A549 (cell line): ENCODE measurements around the gene POU4F2. TPM values are rescaled to one million over a fixed set of nuclear protein-coding genes. Genes with fewer than 3 reads are reported as not detected.

Experiments used
- ATAC-seq, 2 experiments: fragments of 200-7000 bp in 1 of 2; fragments of >200 bp in 1 of 2; cut with Nextera tagmentation in 1 of 2; cut with Tn5 transposase in 1 of 2; 3 replicates each; pipeline versions ENCODE4 v1.8.0 to v1.9.1; 2018 to 2020; ENCODE audit warnings: mild to moderate bottlenecking in 1 of 2, moderate library complexity in 1 of 2
- CTCF ChIA-PET: fragments of 300-600 bp; sonication (Branson Sonifier 250); formaldehyde crosslinking; extraction: SDS; loops from one replicate; lab custom pipeline; 2021; ENCODE audit warnings: antibody characterized with exemption, inconsistent platforms; lab: Yijun Ruan, JAX
- POLR2A ChIA-PET: fragments of 350-600 bp; formaldehyde crosslinking; extraction: SDS; loops from one replicate; lab custom pipeline; 2021; ENCODE audit warnings: antibody characterized with exemption, inconsistent platforms; lab: Yijun Ruan, JAX
- DNase-seq, 2 experiments: peaks; one replicate each; pipeline versions ENCODE4 v3.0.0 to v3.0.0-alpha.2; 2011 to 2016; ENCODE audit warnings: low read depth in 1 of 2, low spot score in 1 of 2
- FAIRE-seq: peaks from 2 replicates; lab custom pipeline; 2011; peaks lifted over from hg19 to GRCh38; lab: Jason Lieb, UNC
- H3K27ac ChIP-seq, 2 experiments: fragments of >200 bp; sonication (Bioruptor Twin); formaldehyde crosslinking; 3 replicates each; pipeline ENCODE4 v1.5.1; 2016 to 2017
- H3K4me1 ChIP-seq: fragments of >200 bp; sonication (Bioruptor Twin); formaldehyde crosslinking; 3 replicates; pipeline ENCODE4 v1.6.1; 2016
- H3K4me2 ChIP-seq: fragments of >200 bp; sonication (Bioruptor Twin); formaldehyde crosslinking; 3 replicates; pipeline ENCODE4 v1.6.1; 2016
- H3K4me3 ChIP-seq: fragments of >200 bp; sonication (Bioruptor Twin); formaldehyde crosslinking; 3 replicates; pipeline ENCODE4 v1.5.1; 2016
- H3K9me3 ChIP-seq: fragments of >200 bp; sonication (Bioruptor Twin); formaldehyde crosslinking; 3 replicates; pipeline ENCODE4 v1.6.1; 2016
- CEBPB ChIP-seq, 2 experiments: fragments of >200 bp in 1 of 2; sonication (Bioruptor Twin) in 1 of 2; formaldehyde crosslinking in 1 of 2; IDR thresholded peaks; 2 replicates each; pipeline ENCODE4 v1.6.1; 2012 to 2016
- EHF ChIP-seq: fragments of 250-450 bp; sonication (Bioruptor Pico); IDR thresholded peaks from 2 replicates; pipeline ENCODE4 v1.5.0; 2020; ENCODE audit warnings: mild to moderate bottlenecking
- FOSB ChIP-seq: fragments of 250-450 bp; sonication (Bioruptor Pico); IDR thresholded peaks from 2 replicates; pipeline ENCODE4 v1.5.0; 2020; ENCODE audit warnings: mild to moderate bottlenecking, moderate library complexity
- HDAC2 ChIP-seq: fragments of 200-600 bp; sonication (generic); IDR thresholded peaks from 2 replicates; pipeline ENCODE4 v1.6.1; 2016
- HOXA7 ChIP-seq: fragments of 250-450 bp; sonication (Bioruptor Pico); IDR thresholded peaks from 2 replicates; pipeline ENCODE4 v1.5.0; 2020; ENCODE audit warnings: mild to moderate bottlenecking, moderate library complexity
- HOXB5 ChIP-seq: fragments of 250-450 bp; sonication (Bioruptor Pico); IDR thresholded peaks from 2 replicates; pipeline ENCODE4 v1.5.0; 2020; ENCODE audit warnings: mild to moderate bottlenecking, moderate library complexity
- NR3C1 ChIP-seq: fragments of >200 bp; sonication (Bioruptor Twin); formaldehyde crosslinking; IDR thresholded peaks from 3 replicates; pipeline ENCODE4 v1.6.1; 2017
- RAD21 ChIP-seq, 2 experiments: fragments of >200 bp in 1 of 2; sonication (Bioruptor Twin) in 1 of 2; formaldehyde crosslinking in 1 of 2; IDR thresholded peaks in 1 of 2; conservative IDR thresholded peaks in 1 of 2; 2 replicates in 1 of 2; 3 replicates in 1 of 2; pipeline ENCODE4 v1.6.1; 2012 to 2018; ENCODE audit warnings: inconsistent platforms in 1 of 2
- RFX5 ChIP-seq: fragments of 450-650 bp; IDR thresholded peaks from 2 replicates; pipeline ENCODE4 v1.7.1; 2014; ENCODE audit warnings: antibody characterized with exemption, mild to moderate bottlenecking, moderate library complexity
- SREBF2 ChIP-seq: fragments of 450-650 bp; IDR thresholded peaks from 2 replicates; pipeline ENCODE4 v1.6.1; 2014; ENCODE audit warnings: mild to moderate bottlenecking, moderate library complexity
- TFCP2L1 ChIP-seq: fragments of 250-450 bp; sonication (Bioruptor Pico); IDR thresholded peaks from 2 replicates; pipeline ENCODE4 v1.5.0; 2021; ENCODE audit warnings: mild to moderate bottlenecking
- WGBS: methylation state at CpG from one replicate; pipeline ENCODE4 v1.1.6; 2017; ENCODE audit errors: missing lambda C conversion rate; 5-methylcytosine and 5-hydroxymethylcytosine counted together
- polyA plus RNA-seq, 4 experiments: library from polyadenylated mRNA; depleted of rRNA in 3 of 4; stranded (reverse); fragments of >200 nt; fragmentation: RNase III in 1 of 4; extraction: RNeasy Plus Mini Kit Qiagen cat#74134 plus additional on column Dnase treatment in 1 of 4; gene quantifications; 2 replicates in 3 of 4; 3 replicates in 1 of 4; pipeline ENCODE4 v1.2.3, GENCODE V29; 2011 to 2017
- TF ChIP-seq, protein P1 (sequence below): fragments of 250-450 bp; sonication (Bioruptor Pico); IDR thresholded peaks from 2 replicates; pipeline ENCODE4 v1.5.0; 2021; ENCODE audit warnings: mild to moderate bottlenecking, moderate library complexity, borderline replicate concordance
- TF ChIP-seq, protein P2 (sequence below): IDR thresholded peaks from 2 replicates; pipeline ENCODE4 v1.6.1; 2012
- TF ChIP-seq, protein P3 (sequence below): fragments of >200 bp; sonication (Bioruptor Twin); formaldehyde crosslinking; IDR thresholded peaks from 2 replicates; pipeline ENCODE4 v1.6.1; 2016
- TF ChIP-seq, protein P4 (sequence below): fragments of 150-350 bp; IDR thresholded peaks from 2 replicates; pipeline ENCODE4 v1.6.1; 2014; ENCODE audit warnings: low read depth, mild to moderate bottlenecking, low read length

The POU4F2 gene
- polyA plus RNA-seq, 2 of the 4 experiments (the other 2 are of a cell fraction): not detected

DNA sequence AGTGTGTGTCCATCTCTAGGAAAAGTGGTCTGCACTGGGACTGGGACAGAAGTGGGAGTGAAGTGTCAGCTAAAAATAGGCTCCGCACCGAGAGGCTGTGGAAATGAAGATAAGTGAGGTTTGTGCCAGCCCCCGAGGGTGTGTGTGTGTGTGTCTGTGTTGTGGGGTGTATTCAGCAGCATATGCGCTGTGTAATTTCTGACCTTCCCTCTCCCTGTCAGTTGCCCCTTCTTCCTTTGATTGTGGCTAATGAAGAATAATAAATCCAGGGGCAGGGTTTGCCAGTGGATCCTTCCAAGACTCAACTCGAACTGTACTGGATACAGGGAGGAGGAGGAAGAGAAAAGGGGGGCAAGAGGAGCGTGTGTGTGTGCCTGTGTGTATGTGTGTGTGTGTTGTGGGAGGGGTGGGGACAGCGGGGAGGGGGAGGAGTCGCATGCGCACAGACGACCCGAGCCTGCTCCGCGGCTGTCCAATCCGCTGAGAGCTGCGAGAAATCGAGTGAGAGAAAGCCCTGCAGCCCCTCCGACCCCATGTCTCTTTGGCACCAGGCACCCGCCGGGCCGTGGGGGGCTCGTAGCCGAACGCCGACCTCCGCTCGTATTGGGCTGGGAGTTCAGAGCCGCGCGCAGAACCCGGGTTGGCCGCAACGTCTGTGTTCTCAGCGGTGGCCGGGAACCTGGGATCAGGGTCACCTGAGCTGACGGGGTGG, 916 bp upstream of the POU4F2 start (continued):
- TF ChIP-seq, protein P1, sequence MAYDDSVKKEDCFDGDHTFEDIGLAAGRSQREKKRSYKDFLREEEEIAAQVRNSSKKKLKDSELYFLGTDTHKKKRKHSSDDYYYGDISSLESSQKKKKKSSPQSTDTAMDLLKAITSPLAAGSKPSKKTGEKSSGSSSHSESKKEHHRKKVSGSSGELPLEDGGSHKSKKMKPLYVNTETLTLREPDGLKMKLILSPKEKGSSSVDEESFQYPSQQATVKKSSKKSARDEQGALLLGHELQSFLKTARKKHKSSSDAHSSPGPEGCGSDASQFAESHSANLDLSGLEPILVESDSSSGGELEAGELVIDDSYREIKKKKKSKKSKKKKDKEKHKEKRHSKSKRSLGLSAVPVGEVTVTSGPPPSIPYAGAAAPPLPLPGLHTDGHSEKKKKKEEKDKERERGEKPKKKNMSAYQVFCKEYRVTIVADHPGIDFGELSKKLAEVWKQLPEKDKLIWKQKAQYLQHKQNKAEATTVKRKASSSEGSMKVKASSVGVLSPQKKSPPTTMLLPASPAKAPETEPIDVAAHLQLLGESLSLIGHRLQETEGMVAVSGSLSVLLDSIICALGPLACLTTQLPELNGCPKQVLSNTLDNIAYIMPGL (CRISPR knock-in tag): no peak

DNA sequence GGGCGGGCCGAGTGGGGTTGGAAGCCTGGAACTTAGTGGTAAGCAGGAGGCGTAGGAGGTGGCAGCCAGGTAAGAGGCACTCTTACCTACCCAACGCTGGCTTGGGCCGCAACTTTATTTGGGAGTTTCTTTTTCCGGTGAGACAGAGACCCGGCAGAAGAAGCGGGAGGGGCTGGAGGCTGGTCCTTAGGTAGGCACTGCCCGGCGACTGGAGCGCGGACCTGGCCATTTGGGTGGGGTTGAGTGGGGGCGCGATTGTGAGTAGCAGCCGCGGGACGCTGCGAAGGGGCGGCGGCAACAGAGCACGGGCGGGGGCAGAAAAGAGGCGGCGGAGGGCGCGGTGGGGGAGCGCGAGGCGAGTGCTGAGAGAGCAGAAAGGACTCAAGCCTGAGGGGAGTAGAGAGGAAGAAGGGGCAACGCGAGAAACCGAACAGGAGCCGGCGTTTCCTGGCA, 334 bp upstream of the POU4F2 start:
- Histone ChIP-seq H3K4me3 (no peak overlapping the region), H3K4me2 (peak overlapping the region; percentile 42; the same call in 2 of the 3 replicates), H3K27ac (no peak overlapping the region), H3K4me1 (no peaks in the 10 kb centered on the region), H3K9me3 (no peaks in the 10 kb centered on the region)
- no peak; a peak in 2 of 6 replicates for ATAC-seq
- no peak for FAIRE-seq
- TF ChIP-seq HOXA7 (CRISPR knock-in tag) (no peak), TFCP2L1 (CRISPR knock-in tag) (no peak), SREBF2 (no peak), FOSB (CRISPR knock-in tag) (no peak), RAD21 (conservative IDR thresholded peaks at IDR 0.05 in 1 of 2, IDR thresholded peaks at IDR 0.05 in 1 of 2) (no peak), HOXB5 (CRISPR knock-in tag) (no peak)
- TF ChIP-seq, protein P2, sequence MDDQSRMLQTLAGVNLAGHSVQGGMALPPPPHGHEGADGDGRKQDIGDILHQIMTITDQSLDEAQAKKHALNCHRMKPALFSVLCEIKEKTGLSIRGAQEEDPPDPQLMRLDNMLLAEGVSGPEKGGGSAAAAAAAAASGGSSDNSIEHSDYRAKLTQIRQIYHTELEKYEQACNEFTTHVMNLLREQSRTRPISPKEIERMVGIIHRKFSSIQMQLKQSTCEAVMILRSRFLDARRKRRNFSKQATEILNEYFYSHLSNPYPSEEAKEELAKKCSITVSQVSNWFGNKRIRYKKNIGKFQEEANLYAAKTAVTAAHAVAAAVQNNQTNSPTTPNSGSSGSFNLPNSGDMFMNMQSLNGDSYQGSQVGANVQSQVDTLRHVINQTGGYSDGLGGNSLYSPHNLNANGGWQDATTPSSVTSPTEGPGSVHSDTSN: no peak
- TF ChIP-seq, protein P3, sequence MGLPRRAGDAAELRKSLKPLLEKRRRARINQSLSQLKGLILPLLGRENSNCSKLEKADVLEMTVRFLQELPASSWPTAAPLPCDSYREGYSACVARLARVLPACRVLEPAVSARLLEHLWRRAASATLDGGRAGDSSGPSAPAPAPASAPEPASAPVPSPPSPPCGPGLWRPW: no peak
- TF ChIP-seq, protein P4, sequence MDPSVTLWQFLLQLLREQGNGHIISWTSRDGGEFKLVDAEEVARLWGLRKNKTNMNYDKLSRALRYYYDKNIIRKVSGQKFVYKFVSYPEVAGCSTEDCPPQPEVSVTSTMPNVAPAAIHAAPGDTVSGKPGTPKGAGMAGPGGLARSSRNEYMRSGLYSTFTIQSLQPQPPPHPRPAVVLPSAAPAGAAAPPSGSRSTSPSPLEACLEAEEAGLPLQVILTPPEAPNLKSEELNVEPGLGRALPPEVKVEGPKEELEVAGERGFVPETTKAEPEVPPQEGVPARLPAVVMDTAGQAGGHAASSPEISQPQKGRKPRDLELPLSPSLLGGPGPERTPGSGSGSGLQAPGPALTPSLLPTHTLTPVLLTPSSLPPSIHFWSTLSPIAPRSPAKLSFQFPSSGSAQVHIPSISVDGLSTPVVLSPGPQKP: no peak
- POLR2A ChIA-PET: no interaction called here
- WGBS: 40% methylated on average over 6 of the region's 34 CpGs
- CTCF ChIA-PET: no interaction called here
- DNase-seq: no peak

DNA sequence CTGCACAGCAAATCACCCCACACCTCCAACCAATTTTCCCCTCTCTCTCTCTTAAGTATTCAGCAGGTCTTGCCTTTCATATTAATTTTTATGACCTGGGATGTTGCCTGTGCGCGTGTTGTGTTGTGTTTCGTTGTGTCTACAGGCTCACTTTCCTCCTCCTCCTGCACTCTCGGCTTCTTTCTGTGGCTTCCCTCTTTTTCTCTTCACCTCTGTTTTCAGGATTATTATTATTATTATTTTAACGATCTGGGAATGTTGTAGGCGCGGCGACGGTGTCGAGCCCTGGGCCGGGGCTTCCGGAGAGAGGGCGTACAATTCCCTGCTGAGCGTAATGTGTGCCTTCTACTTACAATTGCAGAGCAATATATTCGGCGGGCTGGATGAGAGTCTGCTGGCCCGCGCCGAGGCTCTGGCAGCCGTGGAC, 826 bp downstream of the POU4F2 start:
- Histone ChIP-seq H3K27ac (no peak overlapping the region), H3K4me2 (no peak overlapping the region), H3K4me1 (no peaks in the 10 kb centered on the region), H3K9me3 (no peaks in the 10 kb centered on the region), H3K4me3 (no peak overlapping the region)
- no peak for TF ChIP-seq CEBPB (IDR thresholded peaks at IDR 0.05)
- TF ChIP-seq RAD21 (conservative IDR thresholded peaks at IDR 0.05 in 1 of 2, IDR thresholded peaks at IDR 0.05 in 1 of 2): no peak
- TF ChIP-seq HDAC2: no peak
- TF ChIP-seq NR3C1: no peak
- no peak for TF ChIP-seq EHF (CRISPR knock-in tag)
- TF ChIP-seq, protein P4: no peak
- TF ChIP-seq, protein P2: no peak
- TF ChIP-seq RFX5: no peak
- ChIA-PET POLR2A (no interaction called here), CTCF (interaction anchor here (0.6 kb wide), 1 partner anchor 12 kb away, joined by 4 read pairs; no protein-coding TSS in a partner anchor)
- FAIRE-seq: no peak
- DNase-seq: no peak
- 68% methylated on average over 13 of the region's 20 CpGs for WGBS
- no peak for ATAC-seq
